Head of caudate nucleus (tissue), 42 donors: Measurements from ENCODE around the gene EFNA1.
"Not testable (repeated sequence)": the region's sequence is repeated elsewhere in the genome, so short reads cannot be mapped to it uniquely, and the experiment has no call there.

Source experiments
- DNase-seq, 42 donors: peaks; one replicate each; pipeline versions ENCODE4 v3.0.0 to v3.0.0-alpha.2; 2020 to 2021; ENCODE audit warnings: mixed read lengths in 7 of 42
- intact Hi-C: fragments of 100-400 bp; cut with DNase I; formaldehyde crosslinking; loops from one replicate; pipeline ENCODE4 v1.15.0; 2022

Gene EFNA1

GRCh38 chr1:155116113-155116764 is 11.4 kb upstream of the EFNA1 start:
- intact Hi-C loops = no loop called here
- no peak for DNase-seq

GRCh38 chr1:155117610-155118009 is 10.1 kb upstream of the EFNA1 start:
- DNase-seq = no peak
- intact Hi-C loops = no loop called here

DNA sequence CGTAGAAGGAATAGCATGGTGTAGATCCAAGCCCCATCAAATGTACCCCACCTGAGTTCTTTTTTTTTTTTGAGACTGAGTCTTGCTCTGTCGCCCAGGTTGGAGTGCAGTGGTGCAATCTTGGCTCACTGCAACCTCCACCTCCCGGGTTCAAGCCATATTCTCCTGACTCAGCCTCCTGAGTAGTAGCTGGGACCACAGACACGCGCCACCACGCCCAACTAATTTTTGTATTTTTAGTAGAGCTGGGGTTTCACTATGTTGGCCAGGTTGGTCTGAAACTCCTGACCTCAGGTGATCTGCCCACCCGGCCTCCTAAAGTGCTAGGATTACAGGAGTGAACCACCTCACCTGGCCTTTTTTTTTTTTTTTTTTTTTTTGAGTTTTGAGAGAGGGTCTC is 9.6 kb upstream of the EFNA1 start:
- intact Hi-C loops, DNase-seq: not testable (repeated sequence)

DNA sequence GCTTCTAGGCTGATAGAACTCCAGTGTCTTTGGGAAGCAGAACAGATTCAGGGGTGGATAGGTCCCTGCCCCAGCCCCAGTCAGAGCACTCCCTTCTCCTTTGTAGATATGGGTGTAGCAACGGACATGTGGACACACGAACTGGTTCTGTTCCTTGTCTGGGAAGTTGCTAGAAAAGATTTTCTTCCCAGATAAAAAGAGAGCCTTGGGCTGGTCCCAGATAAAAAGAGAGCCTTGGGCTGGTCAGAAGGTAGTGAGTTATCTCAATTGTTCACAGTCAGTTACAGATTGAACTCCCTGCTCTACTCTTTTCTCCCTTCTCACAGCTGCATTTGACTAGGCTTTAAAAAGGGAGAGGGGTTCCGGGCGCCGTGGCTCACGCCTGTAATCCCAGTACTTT is 7.4 kb upstream of the EFNA1 start:
- DNase-seq = no peak
- intact Hi-C loops = no loop called here

DNA sequence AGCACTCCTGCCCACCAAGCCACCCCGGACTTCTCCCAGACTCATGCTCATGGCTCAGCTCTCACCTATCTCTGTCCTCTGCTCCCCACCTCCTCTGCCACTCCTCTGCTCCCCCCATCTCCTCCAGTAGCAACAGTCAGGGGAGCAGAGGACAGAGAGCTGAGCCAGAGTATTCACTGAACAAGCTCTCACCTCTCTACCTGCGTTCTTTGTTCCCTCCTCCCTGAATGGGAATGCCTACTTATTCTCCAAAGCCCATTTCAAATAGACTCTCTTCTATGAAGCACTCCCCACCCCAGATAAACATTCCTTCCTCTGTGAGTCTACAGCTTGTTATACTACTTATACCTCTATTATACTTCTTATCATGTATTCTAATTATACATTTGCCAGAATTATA is 6.4 kb upstream of the EFNA1 start:
- DNase-seq = no peak
- intact Hi-C loops = no loop called here

- intact Hi-C loops = no loop called here
- DNase-seq = no peak
Measured at GRCh38 chr1:155122308-155122707, 5.4 kb upstream of the EFNA1 start.

DNA sequence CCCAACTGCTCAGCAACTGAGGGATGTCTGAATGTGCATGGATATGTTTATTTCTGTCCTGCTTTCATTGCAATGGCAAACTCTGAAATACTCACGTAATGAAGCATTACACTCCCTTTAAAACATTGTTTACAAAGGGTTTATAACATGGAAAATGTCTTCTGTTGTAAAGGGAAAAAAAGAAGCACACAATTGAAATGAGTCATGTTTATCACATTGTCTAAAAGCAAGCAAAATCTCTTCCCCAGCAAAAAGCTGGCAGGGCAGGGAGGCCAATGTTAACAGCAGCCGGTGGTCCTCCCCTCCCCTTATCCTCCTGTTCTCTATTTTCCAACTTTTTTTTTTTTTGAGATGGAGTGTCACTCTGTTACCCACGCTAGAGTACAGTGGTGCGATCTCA is 3.9 kb upstream of the EFNA1 start:
- no peak for DNase-seq
- intact Hi-C loops = no loop called here

DNA sequence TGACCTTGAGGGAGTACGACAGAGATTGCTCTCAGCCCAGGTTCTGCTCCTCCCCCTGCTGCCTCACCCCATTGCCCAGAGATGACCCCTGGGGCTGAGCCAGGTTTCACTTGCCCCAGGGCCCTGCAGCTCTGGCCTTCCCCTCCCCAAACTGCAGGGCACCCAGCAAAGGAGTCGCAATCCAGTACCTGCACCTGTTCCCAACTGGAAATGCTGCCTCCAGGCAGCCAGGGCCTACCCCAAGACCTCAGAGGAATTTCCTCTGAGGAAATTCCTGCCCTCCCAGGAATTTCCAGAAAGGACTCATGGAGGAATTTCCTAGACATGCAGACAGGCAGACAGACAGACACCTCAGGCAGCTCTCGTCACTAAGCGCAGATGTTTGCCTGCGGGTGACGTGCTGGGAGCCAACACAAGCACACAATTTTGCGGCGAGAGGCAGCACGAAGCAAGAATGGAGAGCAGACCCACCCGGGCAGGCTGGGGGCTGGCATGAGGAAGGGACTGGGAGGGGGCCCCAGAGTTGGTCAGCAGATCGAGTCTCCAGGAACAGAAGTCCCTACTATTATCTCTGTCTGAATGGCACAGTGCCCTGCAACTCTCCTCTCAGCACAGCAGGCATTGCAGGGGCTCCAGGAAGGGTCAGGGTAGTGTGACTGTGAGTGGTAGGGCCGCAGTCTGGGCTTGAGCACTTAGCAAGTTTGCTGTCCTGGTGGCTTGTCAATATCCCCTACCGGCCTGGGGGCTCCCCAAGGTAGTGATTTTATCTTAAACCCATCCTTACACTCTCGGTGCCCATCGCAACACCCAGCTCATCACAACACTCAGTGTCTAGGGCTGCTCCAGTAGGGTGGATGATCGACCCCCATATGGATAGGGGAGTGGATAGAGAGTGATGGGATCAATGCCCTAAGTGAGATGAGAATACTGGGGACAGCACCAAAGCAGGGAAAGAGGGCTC is 2.9 kb upstream of the EFNA1 start:
- intact Hi-C loops = loop anchor here (5.0 kb wide), 1 partner anchor 32 kb away; no protein-coding TSS in a partner anchor
- peak in 7 of 42 donors; percentile 9 to 55 (median 23) for DNase-seq

DNA sequence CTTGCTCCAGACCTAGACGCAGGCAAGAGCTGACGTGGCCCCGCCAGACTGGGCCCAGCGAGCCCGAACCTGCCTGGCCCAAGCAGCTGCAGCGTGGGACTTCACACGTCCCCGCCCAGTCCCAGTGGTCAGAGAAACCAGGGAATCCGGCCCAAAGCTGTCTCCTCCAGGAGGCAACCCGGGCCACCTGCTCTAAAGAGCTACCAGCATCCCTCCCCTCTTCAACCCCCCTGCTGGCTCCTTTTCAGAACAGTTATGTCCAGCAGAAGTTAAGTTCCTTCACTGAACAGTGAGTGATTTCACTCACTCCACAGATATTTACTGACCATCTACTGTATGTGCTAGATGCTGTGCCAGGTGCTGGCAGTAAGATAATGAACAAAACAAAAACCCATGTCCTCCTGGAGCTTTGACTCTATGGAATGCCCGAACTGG is 2.1 kb upstream of the EFNA1 start:
- peak in 11 of 42 donors; percentile 4 to 50 (median 33) for DNase-seq
- intact Hi-C loops = loop anchor here (5.0 kb wide), 1 partner anchor 33 kb away; no protein-coding TSS in a partner anchor

DNA sequence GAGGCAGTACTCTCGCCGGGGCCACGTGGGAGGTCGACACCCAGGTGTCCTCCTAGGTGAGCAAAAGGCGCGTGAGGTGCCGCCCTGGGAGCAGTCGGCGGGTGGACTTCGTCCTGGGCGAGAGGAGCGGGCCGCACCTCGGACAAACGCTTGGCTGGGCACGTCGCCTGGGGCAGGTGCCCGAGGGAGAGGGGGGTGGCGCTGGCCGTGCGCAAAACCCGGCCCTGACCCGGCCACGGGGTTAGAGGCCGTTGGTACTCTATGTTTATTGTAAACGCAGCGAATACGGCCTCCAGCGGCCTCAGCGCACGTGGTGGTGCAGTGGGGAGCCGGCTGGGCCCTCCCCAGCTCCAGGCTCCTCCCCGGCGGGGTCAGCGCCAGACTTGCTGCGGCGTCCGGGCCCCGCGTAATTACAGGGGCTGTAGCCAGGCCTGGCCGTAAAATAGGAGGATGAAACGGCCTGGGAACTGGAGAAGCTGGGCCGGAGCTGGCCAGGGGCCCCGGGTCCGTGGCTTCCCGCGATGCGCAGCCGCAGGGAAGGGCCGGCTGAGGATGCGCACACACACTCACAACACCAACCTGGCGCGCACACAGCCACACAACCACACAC is 1.6 kb upstream of the EFNA1 start:
- intact Hi-C loops = loop anchor here (2.0 to 5.0 kb wide), 2 partner anchors 34 to 47 kb away; partner anchors contain the start of genes KRTCAP2 and TRIM46
- peak; percentile 56 to 95 (median 87) for DNase-seq

DNA sequence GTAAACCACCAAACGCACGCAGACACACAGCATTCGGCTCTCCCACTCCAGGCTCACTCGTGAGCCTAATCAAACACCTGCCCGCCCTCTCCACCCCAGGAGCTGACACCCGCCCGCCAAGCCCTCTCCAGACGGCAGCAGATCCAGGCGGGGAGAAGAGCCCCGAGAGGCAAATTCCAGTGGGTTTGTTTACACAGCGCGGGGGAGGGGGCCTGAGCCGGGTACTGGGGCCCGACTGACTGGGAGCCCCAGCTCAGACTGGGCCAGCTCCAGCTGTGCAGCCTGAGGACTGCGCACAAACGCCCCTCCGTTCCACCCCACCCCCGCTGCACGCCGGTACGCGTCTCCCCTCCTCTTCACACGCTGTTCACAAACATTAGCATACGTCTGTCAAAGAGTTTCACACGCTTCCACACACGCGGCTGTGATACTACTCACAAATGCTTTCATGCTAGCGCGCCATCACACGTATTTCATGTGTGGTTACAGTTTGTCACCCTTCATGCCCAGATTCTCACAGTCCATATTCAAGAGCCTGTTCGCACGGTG is 1.0 kb upstream of the EFNA1 start:
- DNase-seq = peak; percentile 61 to 90 (median 80)
- intact Hi-C loops = loop anchor here (2.0 to 5.0 kb wide), 2 partner anchors 34 to 46 kb away; partner anchors contain the start of genes KRTCAP2 and TRIM46

GRCh38 chr1:155127967-155128754 is 485 bp downstream of the EFNA1 start:
- peak in 1 of 42 donors; percentile 5 for DNase-seq
- intact Hi-C loops = loop anchor here (2.0 to 5.0 kb wide), 2 partner anchors 36 to 45 kb away; partner anchors contain the start of genes KRTCAP2 and TRIM46

DNA sequence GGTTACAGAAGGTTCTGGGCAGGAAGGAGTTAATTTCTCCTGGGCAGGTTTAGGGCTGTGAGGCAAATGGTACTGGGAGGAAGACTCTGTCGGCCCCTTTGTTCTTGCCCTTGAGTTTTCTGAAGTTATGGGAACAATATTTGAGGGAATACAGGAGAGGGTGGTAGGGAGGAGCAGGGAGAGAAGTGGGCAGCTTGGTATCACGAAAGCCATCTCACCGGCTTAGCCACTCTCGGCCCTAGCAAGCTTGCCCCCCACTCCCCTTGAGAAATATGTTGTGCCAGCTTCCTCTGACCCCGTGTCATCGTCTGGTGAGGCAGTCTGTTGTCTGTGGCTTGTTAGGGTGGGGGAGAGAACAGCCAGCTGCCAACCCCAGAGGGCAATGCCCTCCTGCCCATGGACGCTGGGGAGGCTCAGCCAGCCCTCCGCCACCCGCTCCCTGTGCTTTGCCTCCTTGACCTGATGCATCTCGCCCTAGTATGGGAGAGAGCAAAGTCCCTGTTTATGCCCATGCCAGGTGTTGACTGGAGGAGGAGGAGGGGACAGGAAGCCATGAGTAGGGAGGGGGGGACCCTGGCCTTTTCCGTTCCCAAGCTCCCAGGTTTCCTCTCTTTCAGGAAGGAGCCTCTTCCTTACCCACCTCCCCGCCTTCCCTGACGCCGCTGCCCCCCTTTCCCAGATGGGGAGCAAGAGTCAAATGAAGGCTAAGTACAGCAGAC is 1.2 kb downstream of the EFNA1 start:
- DNase-seq = peak in 41 of 42 donors; percentile 6 to 83 (median 64)
- intact Hi-C loops = loop anchor here (5.0 kb wide), 1 partner anchor 37 kb away; no protein-coding TSS in a partner anchor

DNA sequence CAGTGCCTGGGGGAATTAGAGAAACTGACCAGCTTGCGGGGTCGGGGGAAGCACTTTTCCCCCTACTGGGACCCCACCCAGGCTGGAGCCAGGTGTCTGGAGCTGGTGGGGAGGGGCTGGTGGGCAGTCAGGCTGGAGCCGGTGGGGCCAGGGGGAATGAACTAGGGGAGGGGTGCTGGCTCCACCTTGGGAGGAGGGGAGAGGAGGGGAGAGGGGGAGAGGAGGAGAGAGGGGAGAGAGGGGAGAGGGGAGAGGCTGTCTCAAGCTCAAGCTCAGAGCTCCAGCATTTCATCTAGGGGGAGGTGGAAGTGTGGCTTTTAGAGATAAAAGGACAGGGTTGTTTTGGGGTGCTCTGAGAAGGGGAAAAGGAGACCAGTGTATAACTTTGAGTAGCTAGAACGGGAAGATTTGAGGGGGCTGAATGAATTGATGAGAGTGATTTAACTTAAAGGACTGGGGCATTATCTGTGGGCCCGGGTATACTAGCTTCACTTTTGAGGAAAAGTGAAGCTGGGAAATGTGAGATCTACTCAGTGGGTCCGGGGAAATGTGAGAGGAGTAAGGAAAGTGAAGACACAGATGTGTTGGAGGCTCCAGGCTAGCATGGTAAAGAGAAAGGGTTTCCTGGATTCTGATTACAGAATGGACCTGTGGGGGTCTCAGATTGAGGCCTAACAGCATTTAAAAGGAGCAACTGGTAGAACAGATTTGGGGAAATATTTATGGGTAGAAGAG is 2.8 kb downstream of the EFNA1 start:
- DNase-seq = no peak
- intact Hi-C loops = no loop called here

DNA sequence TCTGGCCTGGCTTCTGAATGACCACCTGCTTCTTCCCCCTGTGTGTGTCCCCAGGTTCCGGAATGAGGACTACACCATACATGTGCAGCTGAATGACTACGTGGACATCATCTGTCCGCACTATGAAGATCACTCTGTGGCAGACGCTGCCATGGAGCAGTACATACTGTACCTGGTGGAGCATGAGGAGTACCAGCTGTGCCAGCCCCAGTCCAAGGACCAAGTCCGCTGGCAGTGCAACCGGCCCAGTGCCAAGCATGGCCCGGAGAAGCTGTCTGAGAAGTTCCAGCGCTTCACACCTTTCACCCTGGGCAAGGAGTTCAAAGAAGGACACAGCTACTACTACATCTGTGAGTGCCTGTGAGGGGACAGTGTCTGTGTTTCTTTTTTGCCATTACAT is 3.6 kb downstream of the EFNA1 start:
- DNase-seq = no peak
- intact Hi-C loops = no loop called here

DNA sequence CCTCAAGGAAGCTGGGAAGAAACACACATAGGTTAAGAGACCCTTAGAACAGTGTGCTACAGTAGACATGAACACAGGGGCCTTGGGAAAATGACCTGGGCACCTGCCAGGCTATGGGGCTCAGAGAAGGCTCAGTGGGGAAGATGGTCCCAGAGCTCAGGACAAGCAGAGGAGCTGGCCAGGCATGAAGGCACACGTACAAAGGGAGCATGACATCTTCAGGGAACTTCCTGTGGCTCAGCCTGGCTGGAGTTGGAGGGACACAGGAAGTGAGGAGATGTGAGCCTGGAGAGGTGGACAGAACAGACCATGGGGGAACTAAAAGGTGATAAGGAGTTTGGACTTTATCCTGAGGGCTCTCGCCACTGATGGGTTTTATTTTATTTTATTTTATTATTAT is 4.2 kb downstream of the EFNA1 start:
- intact Hi-C loops = no loop called here
- DNase-seq = no peak

- no peak for DNase-seq
Measured at GRCh38 chr1:155133799-155134281, 6.2 kb downstream of the EFNA1 start.

More at GRCh38 chr1:155133799-155134281, 6.2 kb downstream of the EFNA1 start:
- intact Hi-C loops = no loop called here
